NCI-H2029 treated with DMSO at 0.1 percent for 48 hours (cell line): ENCODE data around the gene ANXA10.
"Not testable (repeated sequence)": the region's sequence is repeated elsewhere in the genome, so short reads cannot be mapped to it uniquely, and the experiment has no call there.

ENCODE experiments used
- DNase-seq: peaks from one replicate; lab custom pipeline; 2025; lab: John Stamatoyannopoulos, UW

The ANXA10 gene

GRCh38 chr4:168119100-168119499 lies 26.8 kb downstream of the ANXA10 start:
- no peak for DNase-seq

DNA sequence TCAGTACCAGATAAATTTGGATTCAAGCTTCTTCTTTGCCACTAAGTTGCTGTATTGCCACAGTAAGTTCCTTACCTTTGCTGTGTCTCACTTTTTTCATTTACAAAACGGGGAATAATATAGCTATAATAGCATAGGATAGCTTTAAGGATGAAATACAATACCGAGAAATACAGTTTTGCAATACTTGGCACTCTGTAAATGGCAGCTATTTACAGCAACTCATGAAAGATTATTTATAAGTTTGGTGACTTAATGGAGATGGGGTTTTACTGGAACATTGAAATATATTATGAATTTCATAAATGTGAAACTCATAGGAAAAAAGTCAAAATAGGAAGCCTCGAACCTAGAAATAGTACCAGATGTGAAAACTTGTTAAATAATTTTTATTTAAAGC lies 27.6 kb downstream of the ANXA10 start:
- DNase-seq, result no peak

DNA sequence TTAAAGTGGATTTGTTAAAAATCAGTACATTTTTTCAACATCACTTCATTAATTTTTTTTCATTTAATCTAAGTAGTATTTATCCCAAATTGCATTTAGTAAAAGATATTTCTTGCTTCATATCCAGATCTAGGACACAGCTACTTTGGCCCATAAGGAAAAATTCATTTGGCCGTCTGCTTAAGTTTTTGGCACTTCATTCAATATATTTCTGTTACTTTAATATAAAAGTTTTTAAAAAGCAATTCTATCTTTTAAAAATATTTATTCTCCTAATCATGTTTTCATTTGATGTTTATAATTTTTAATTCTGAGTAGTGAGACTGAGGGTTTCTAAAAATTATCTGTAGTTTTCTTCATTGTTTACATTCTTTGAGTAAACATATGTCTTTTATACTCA lies 28.5 kb downstream of the ANXA10 start:
- DNase-seq, result no peak

DNA sequence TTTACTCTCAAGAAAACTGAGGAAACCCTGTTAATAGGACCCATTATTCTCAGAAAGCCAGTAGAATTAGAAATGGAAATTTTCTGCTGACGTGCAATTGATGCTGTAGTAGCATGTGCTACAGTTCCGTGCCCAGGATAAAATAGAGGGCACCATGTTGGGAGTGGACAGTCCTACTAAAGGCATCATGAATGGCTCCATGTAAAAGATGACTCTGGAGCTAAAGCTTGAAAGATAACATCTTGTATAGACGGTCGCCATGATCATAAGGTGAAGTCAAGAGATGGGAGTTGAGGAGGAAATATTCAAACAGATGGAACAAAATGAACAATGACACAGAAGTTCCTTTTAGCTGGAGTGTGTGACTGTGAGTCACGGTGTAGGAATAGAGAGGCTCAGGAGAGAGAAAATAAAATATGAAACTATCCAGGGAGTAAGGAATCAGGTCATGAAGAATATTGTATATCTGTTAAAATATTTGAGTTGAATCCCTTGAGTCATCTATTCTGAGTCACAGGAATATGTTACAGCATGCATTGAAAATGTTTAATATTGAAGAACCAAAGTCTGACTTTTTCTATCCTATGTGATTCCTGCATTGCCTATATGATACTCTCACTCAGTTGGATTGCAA lies 31.8 kb downstream of the ANXA10 start:
- DNase-seq, result no peak

DNA sequence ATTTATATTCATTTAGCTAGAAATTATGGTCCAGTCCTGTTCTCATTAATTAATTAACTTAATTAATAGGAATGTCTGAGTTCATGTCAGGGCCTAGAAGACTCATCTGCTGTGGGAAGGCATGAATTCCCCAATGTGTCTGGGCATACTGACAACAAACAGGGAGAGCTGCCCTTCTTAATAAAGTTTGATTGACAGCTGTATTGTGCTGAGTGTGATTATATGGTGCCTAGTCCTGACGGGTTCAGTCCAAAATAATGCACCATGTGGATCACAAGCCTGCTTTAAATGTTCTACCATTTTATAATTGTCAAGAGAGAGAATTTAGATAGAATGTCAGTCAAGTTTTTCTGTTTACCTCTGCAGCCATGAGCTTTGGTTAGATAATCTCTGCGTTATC lies 34.6 kb downstream of the ANXA10 start:
- DNase-seq, result no peak

DNA sequence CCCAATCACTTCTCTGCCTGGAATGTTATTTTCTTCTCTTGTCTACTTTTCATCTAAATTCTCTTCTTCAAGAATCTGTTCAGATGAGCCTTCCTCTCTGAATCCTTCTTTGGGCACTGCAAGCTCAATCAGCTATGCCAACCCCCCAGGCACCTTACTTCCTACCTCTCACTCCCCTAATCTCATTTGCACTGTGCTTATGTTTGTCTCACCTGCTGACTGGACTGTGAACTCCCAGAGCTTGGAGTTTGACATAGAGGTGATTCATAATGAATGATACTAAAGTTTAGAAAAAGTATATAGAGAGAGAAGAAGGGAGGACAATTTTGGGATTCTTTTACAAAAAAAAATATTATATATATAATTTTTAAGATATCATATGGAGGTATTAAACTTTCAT lies 36.3 kb downstream of the ANXA10 start:
- no peak for DNase-seq

- DNase-seq, result no peak
These were observed 36.9 kb downstream of the ANXA10 start for GRCh38 chr4:168129046-168129772.

- DNase-seq, result no peak
These were observed 37.5 kb downstream of the ANXA10 start for GRCh38 chr4:168129802-168130201.

DNA sequence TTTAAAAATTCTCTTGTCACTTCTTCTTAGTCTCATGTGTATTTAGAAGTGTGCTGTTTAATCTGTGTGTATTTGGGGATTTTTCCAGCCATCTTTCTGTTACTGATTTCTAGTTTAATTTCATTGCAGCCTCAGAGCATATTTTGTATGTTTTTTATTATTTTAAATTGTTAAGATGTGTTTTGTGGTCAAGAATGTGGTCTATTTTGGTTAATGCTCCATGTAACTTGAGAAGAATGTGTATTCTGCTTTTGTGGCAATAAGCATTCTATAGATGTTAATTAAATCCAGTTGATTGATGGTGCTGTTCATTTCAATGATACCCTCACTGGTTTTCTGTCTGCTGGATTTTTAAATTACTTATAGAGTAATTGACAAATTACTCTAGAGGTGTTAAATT lies 38.9 kb downstream of the ANXA10 start:
- DNase-seq, result no peak

DNA sequence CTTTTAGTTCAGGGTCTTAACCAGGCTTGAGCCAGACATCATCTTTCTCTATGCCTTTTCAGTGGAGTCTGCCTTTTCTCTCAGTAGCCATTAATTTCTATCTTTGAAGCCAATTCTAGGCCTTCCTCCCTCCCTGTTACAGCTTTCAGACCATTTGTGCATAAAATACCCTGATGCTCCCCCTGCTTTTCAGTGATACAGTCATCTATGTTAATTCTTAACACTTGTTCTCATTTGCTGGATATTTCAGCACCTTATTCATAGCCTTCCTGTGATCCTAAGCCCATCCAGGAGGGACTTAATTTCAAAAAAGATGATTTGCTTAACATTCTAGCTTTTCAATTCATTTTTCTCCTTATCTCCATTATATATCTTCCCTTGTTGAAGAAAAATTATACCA lies 42.3 kb downstream of the ANXA10 start:
- DNase-seq, result no peak

DNA sequence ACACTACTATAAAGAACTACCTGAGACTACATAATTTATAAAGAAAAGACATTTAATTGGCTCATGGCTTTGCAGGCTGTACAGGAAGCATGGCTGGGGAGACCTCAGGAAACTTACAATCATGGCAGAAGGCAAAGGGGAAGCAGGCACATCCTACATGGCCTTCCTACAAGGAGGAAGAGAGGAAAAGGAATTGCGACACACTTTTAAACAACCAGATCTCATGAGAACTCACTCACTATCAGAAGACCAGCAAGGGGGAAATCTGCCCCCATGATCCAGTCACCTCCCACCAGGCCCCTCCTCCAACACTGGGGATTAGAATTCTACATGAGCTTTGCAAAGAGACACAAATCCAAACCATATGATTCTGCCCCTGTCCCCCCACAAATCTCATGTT lies 43.5 kb downstream of the ANXA10 start:
- DNase-seq, result not testable (repeated sequence)

DNA sequence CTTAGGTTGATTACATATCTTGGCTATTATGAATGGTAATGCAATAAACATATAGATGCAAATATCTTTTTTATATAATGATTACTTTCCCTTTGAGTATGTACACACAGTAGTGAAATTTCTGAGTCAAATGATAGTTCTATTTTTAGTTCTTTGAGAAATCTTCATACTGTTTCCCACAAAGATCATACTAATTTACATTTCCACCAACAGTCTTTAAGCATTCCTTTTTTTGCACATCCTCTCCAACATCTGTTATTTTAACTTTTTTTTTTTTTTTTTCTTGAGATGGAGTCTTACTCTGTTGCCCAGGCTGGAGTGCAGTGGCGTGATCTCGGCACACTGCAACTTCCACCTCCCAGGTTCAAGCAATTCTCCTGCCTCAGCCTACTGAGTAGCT lies 45.4 kb downstream of the ANXA10 start:
- not testable (repeated sequence) for DNase-seq

GRCh38 chr4:168138143-168138542 lies 45.8 kb downstream of the ANXA10 start:
- no peak for DNase-seq

GRCh38 chr4:168139336-168139735 lies 47.0 kb downstream of the ANXA10 start:
- DNase-seq, result no peak

DNA sequence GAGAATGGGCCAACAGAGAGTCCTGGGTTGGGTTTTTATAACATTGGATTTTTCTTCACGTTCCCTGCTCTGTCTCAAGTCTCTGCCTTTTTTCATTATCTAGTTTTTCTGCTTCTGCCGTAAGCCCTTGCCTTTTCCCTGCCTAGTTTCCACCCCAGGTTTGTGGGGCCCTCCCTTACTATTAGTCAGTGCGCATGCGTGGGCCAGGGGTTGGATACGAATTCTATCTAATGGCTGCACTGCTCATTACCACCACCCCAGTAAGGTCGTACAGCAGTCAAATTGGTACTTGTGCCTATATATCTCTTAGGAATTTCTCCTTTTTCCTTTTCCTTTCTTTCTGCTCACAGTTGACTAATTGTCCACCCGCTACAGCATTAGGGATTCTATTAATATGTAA lies 49.4 kb downstream of the ANXA10 start:
- DNase-seq, result no peak

- DNase-seq, result no peak
These were observed 51.3 kb downstream of the ANXA10 start for GRCh38 chr4:168143601-168144000.

DNA sequence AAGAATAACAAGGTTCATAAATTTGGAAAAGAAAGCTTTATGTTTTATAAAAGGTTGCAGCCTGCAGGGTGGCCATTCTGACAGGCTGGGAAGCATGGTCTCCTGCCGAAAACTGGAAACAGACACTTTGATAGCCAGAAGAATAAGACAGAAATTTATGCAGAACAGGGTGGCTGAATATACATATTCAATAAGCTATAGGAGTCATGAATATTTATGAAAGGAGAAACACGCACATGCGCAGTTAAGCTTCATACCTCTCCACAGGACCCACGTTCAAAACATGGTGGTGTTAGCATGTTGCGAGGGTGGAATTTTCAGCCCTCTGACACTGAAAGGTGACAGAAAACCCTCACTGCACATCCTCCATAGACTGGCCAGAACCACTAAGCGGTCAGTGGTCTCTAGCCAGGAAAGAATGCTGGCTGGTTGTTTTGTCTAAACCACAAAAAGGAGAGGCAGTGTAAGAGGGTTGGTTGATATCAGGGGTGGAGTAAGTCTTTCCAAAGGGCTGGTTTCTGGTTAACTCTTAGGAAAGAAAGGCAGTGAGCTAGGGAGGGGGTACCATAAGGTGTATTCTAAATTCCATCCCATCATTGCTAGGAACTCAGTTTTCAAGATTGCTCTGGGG lies 58.2 kb downstream of the ANXA10 start:
- no peak for DNase-seq

- DNase-seq, result no peak
These were observed 59.0 kb downstream of the ANXA10 start for GRCh38 chr4:168151327-168151726.

DNA sequence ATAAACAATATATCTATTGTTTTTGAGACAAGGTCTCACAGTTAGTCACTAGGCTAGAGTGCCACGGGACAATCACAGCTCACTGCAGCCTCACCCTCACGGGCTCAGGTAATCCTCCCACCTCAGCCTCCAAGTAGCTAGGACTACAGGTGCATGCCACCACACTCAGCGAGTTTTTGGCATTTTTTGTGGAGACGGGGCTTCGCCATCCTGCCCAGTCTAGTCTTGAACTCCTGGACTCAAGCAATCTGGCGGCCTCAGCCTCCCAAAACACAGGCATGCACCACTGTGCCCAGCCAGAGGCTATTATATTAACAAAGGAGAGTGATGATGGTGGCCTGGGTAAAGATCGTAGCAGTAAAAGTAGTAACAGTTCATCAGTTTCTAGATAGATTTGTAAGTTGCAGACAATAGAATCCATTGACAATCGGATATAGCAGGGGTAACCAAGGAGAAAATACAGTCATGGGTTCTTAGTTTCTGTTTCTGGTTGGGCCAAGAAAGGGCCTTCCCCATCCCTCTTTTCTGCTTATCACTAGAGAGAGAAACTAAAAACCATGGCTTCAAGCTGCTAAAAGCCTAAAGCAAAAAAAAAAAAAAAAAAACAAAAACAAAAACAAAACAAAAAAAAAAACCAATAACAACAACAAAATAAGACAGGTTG lies 60.6 kb downstream of the ANXA10 start:
- DNase-seq, result no peak

DNA sequence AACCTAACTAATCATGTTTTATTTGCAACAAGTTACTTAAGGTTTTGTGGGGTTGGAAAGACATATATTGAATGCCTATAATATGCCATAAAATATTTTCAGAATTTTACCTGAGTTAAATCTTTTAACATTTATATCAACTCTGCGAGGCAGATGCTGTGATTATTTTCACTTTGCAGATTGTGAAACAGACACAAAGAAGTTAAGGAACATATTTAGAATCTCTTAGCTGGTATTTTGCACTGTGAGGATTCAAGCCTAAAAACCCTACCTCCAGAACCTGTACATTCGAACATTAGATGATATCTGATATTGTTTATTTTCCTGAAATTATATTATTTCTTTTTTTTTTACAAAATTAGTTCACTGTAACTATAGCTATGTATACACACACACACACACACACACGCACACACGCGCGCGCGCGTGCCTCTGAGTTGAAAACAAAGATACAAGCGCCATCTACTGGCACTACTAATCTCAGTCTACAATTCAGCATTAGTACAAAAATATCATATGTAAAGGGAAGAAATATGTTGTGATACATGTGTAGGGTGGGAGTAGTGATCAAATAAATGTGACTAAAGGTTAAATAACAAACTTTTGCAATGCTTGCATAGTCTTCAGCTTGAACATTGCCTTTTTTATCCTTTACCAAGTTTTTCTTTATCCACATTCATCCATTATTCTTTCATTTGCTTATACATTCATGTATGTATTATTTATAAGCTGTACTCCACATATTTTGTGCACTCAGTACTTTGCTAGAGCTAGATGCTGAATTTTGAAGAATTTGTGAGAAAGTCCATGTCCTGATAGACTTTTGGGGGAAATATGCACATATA lies 61.5 kb downstream of the ANXA10 start:
- DNase-seq, result peak; percentile 40

GRCh38 chr4:168154546-168155277 lies 62.4 kb downstream of the ANXA10 start:
- no peak for DNase-seq
